ENCODE data around the gene PIANP.

The PIANP gene

GRCh38 chr12:6735448-6736191, 35.0 kb upstream of the PIANP start:
- H3K27ac ChIP-seq, result 0 out of 2 replicates have a peak overlapping the region, but pooled peaks have one; percentile 6
- TF ChIP-seq FOXP2 (optimal IDR thresholded peaks at IDR 0.05; ENCODE audit: control extremely low read depth, extremely low read length, insufficient read depth) (no peak), POLR2AphosphoS5 (IDR thresholded peaks at IDR 0.05; ENCODE audit: borderline replicate concordance, low read depth, low read length) (no peak), EZH2 (IDR thresholded peaks at IDR 0.05) (no peak)
- peaks cover 23% of the 10 kb centered on the region; the same call in 1 of the 2 replicates for H3K36me3 ChIP-seq (ENCODE audit: insufficient read depth, low read length)
- no peak overlapping the region for H3K4me3 ChIP-seq
- H3K9me3 ChIP-seq (ENCODE audit: low read depth, low read length), result no peaks in the 10 kb centered on the region
- DNase-seq (ENCODE audit: low read depth, low spot score), result no peak
- no peak overlapping the region for H3K9ac ChIP-seq (ENCODE audit: insufficient read length)

- no peak for TF ChIP-seq EZH2 (IDR thresholded peaks at IDR 0.05)
- no peak for TF ChIP-seq FOXP2 (optimal IDR thresholded peaks at IDR 0.05; ENCODE audit: control extremely low read depth, extremely low read length, insufficient read depth)
- no peak for TF ChIP-seq POLR2AphosphoS5 (IDR thresholded peaks at IDR 0.05; ENCODE audit: borderline replicate concordance, low read depth, low read length)
- Histone ChIP-seq H3K9ac (ENCODE audit: insufficient read length) (no peak overlapping the region), H3K4me3 (no peak overlapping the region), H3K9me3 (ENCODE audit: low read depth, low read length) (no peaks in the 10 kb centered on the region), H3K36me3 (ENCODE audit: insufficient read depth, low read length) (peaks cover 31% of the 10 kb centered on the region), H3K27ac (no peak overlapping the region)
- no peak for DNase-seq (ENCODE audit: low read depth, low spot score)
Observed at GRCh38 chr12:6734506-6735387, 34.1 kb upstream of the PIANP start.

- Histone ChIP-seq H3K9me3 (ENCODE audit: low read depth, low read length) (no peaks in the 10 kb centered on the region), H3K9ac (ENCODE audit: insufficient read length) (no peak overlapping the region), H3K27ac (no peak overlapping the region), H3K36me3 (ENCODE audit: insufficient read depth, low read length) (peaks cover 54% of the 10 kb centered on the region), H3K4me3 (no peak overlapping the region)
- no peak for DNase-seq (ENCODE audit: low read depth, low spot score)
- TF ChIP-seq EZH2 (IDR thresholded peaks at IDR 0.05) (no peak), POLR2AphosphoS5 (IDR thresholded peaks at IDR 0.05; ENCODE audit: borderline replicate concordance, low read depth, low read length) (no peak), FOXP2 (optimal IDR thresholded peaks at IDR 0.05; ENCODE audit: control extremely low read depth, extremely low read length, insufficient read depth) (no peak)
Observed at GRCh38 chr12:6730169-6730568, 29.6 kb upstream of the PIANP start.

- DNase-seq (ENCODE audit: low read depth, low spot score), result no peak
- Histone ChIP-seq H3K9ac (ENCODE audit: insufficient read length) (no peak overlapping the region), H3K9me3 (ENCODE audit: low read depth, low read length) (no peaks in the 10 kb centered on the region), H3K27ac (no peak overlapping the region), H3K4me3 (no peak overlapping the region), H3K36me3 (ENCODE audit: insufficient read depth, low read length) (peaks cover 46% of the 10 kb centered on the region)
- TF ChIP-seq POLR2AphosphoS5 (IDR thresholded peaks at IDR 0.05; ENCODE audit: borderline replicate concordance, low read depth, low read length) (no peak), FOXP2 (optimal IDR thresholded peaks at IDR 0.05; ENCODE audit: control extremely low read depth, extremely low read length, insufficient read depth) (no peak), EZH2 (IDR thresholded peaks at IDR 0.05) (no peak)
Observed at GRCh38 chr12:6729186-6729585, 28.6 kb upstream of the PIANP start.

GRCh38 chr12:6725350-6725749, 24.7 kb upstream of the PIANP start:
- TF ChIP-seq POLR2AphosphoS5 (IDR thresholded peaks at IDR 0.05; ENCODE audit: borderline replicate concordance, low read depth, low read length) (no peak), EZH2 (IDR thresholded peaks at IDR 0.05) (no peak), FOXP2 (optimal IDR thresholded peaks at IDR 0.05; ENCODE audit: control extremely low read depth, extremely low read length, insufficient read depth) (no peak)
- DNase-seq (ENCODE audit: low read depth, low spot score), result no peak
- Histone ChIP-seq H3K9ac (ENCODE audit: insufficient read length) (no peak overlapping the region), H3K4me3 (no peak overlapping the region), H3K36me3 (ENCODE audit: insufficient read depth, low read length) (peaks cover 32% of the 10 kb centered on the region), H3K9me3 (ENCODE audit: low read depth, low read length) (no peaks in the 10 kb centered on the region), H3K27ac (no peak overlapping the region)

GRCh38 chr12:6724409-6724797, 23.8 kb upstream of the PIANP start:
- peaks cover 23% of the 10 kb centered on the region; the same call in 1 of the 2 replicates for H3K36me3 ChIP-seq (ENCODE audit: insufficient read depth, low read length)
- H3K4me3 ChIP-seq, result peak overlapping the region; percentile 87
- DNase-seq (ENCODE audit: low read depth, low spot score), result no peak
- H3K9ac ChIP-seq (ENCODE audit: insufficient read length), result peak overlapping the region; percentile 97
- TF ChIP-seq POLR2AphosphoS5 (IDR thresholded peaks at IDR 0.05; ENCODE audit: borderline replicate concordance, low read depth, low read length) (no peak), EZH2 (IDR thresholded peaks at IDR 0.05) (no peak), FOXP2 (optimal IDR thresholded peaks at IDR 0.05; ENCODE audit: control extremely low read depth, extremely low read length, insufficient read depth) (peak; percentile 10)
- no peaks in the 10 kb centered on the region for H3K9me3 ChIP-seq (ENCODE audit: low read depth, low read length)
- peak overlapping the region; percentile 79 for H3K27ac ChIP-seq

- Histone ChIP-seq H3K36me3 (ENCODE audit: insufficient read depth, low read length) (peaks cover 17% of the 10 kb centered on the region; the same call in 1 of the 2 replicates), H3K9me3 (ENCODE audit: low read depth, low read length) (no peaks in the 10 kb centered on the region), H3K4me3 (peak within 1 kb of the TSS; percentile 87), H3K27ac (peak within 1 kb of the TSS; percentile 93), H3K9ac (ENCODE audit: insufficient read length) (peak within 1 kb of the TSS; percentile 97)
- peak; percentile 73 for TF ChIP-seq FOXP2 (optimal IDR thresholded peaks at IDR 0.05; ENCODE audit: control extremely low read depth, extremely low read length, insufficient read depth)
- TF ChIP-seq EZH2 (IDR thresholded peaks at IDR 0.05), result no peak
- peak; percentile 81 for TF ChIP-seq POLR2AphosphoS5 (IDR thresholded peaks at IDR 0.05; ENCODE audit: borderline replicate concordance, low read depth, low read length)
- peak; percentile 96 for DNase-seq (ENCODE audit: low read depth, low spot score)
Observed at GRCh38 chr12:6723607-6724408, 23.2 kb upstream of the PIANP start, which contains the start of gene COPS7A. Gene COPS7A, plus strand, starts transcription at chr12:6724046. Its CDS starts 611 bp downstream, at chr12:6724657.

All from SK-N-MC (cell line).